Uterus (tissue), 4 donors: ENCODE measurements around the gene TRIM50. TPM values are rescaled to one million over a fixed set of nuclear protein-coding genes. Genes with fewer than 3 reads are reported as not detected.
A peak's percentile ranks its signal among the peaks of the same experiment; 100 is the strongest.
"Not testable (repeated sequence)": the region's sequence is repeated elsewhere in the genome, so short reads cannot be mapped to it uniquely, and the experiment has no call there.

Experiments used
- DNase-seq, 2 donors: peaks; one replicate each; pipeline ENCODE4 v3.0.0-alpha.2; 2019 to 2020
- H3K27ac ChIP-seq, 2 donors: fragments of 200-600 bp; sonication (generic); 1 replicate in 1 of 2; 2 replicates in 1 of 2; pipeline ENCODE4 v1.5.1; 2016 to 2018
- H3K27me3 ChIP-seq, 2 donors: fragments of 200-600 bp; sonication (generic); one replicate each; pipeline ENCODE4 v1.5.1; 2018 to 2019; ENCODE audit warnings: control low read depth in 1 of 2
- H3K36me3 ChIP-seq, 2 donors: fragments of 200-600 bp; sonication (generic); one replicate each; pipeline ENCODE4 v1.5.1; 2019; ENCODE audit warnings: control low read depth in 1 of 2
- H3K4me1 ChIP-seq, 2 donors: fragments of 200-600 bp; sonication (generic); one replicate each; pipeline ENCODE4 v1.5.1; 2018 to 2019; ENCODE audit warnings: control low read depth in 1 of 2
- H3K4me3 ChIP-seq, 2 donors: fragments of 200-600 bp; sonication (generic); 1 replicate in 1 of 2; 2 replicates in 1 of 2; pipeline ENCODE4 v1.5.1; 2018 to 2019; ENCODE audit warnings: mild to moderate bottlenecking in 1 of 2
- H3K9me3 ChIP-seq, 2 donors: fragments of 200-600 bp; sonication (generic); one replicate each; pipeline ENCODE4 v1.5.1; 2019; ENCODE audit warnings: control low read depth in 1 of 2
- CTCF ChIP-seq, 4 experiments: fragments of 200-600 bp in 2 of 4; fragments of 450-650 bp in 2 of 4; sonication (generic) in 2 of 4; IDR thresholded peaks; one replicate each; pipeline ENCODE4 v1.5.1; 2016 to 2019; ENCODE audit warnings: antibody characterized with exemption in 4 of 4, mild to moderate bottlenecking in 2 of 4, moderate library complexity in 1 of 4
- POLR2A ChIP-seq, 2 donors: fragments of 450-650 bp; IDR thresholded peaks; one replicate each; pipeline ENCODE4 v1.6.1; 2016; ENCODE audit warnings: antibody characterized with exemption in 2 of 2, mild to moderate bottlenecking in 1 of 2, moderate library complexity in 1 of 2
- intact Hi-C: fragments of 100-400 bp; cut with DNase I; formaldehyde crosslinking; loops from one replicate; pipeline ENCODE4 v1.15.1; 2023; ENCODE audit warnings: low total_unique reads
- total RNA-seq, 4 donors: library from RNA; depleted of rRNA in 3 of 4; stranded (reverse); fragments of >200 nt in 3 of 4; gene quantifications; one replicate each; pipeline versions ENCODE4 v1.1.0 to v1.2.4, GENCODE V29; 2014 to 2023
- donor health status: DM: yes; HTN: yes; CAD: no.

The TRIM50 gene
- total RNA-seq, 4 donors from 2014 or later: 0.21 TPM; not detected in 3

GRCh38 chr7:73324081-73324845, 3.6 kb downstream of the TRIM50 start:
- peak in 3 of 4 experiments; percentile 30 to 49 (median 43) for TF ChIP-seq CTCF (IDR thresholded peaks at IDR 0.05)
- H3K9me3 ChIP-seq, H3K27ac ChIP-seq, H3K27me3 ChIP-seq, H3K4me3 ChIP-seq, intact Hi-C loops, H3K4me1 ChIP-seq, H3K36me3 ChIP-seq: not testable (repeated sequence)
- peak; percentile 26 to 29 for DNase-seq

GRCh38 chr7:73323434-73324080, 4.3 kb downstream of the TRIM50 start:
- H3K27me3 ChIP-seq, intact Hi-C loops, H3K9me3 ChIP-seq, H3K27ac ChIP-seq, H3K36me3 ChIP-seq, H3K4me1 ChIP-seq, DNase-seq, H3K4me3 ChIP-seq: not testable (repeated sequence)

GRCh38 chr7:73320009-73320408, 7.9 kb downstream of the TRIM50 start:
- H3K4me1 ChIP-seq, intact Hi-C loops, H3K27me3 ChIP-seq, DNase-seq, H3K27ac ChIP-seq, H3K36me3 ChIP-seq, H3K4me3 ChIP-seq, H3K9me3 ChIP-seq: not testable (repeated sequence)

GRCh38 chr7:73319541-73319940, 8.3 kb downstream of the TRIM50 start:
- H3K27me3 ChIP-seq, H3K9me3 ChIP-seq, H3K36me3 ChIP-seq, DNase-seq, intact Hi-C loops, H3K4me1 ChIP-seq, H3K27ac ChIP-seq, H3K4me3 ChIP-seq: not testable (repeated sequence)

- intact Hi-C loops: not testable (repeated sequence)
Observed at GRCh38 chr7:73318656-73319204, 9.2 kb downstream of the TRIM50 start.

GRCh38 chr7:73316521-73316920, 11.4 kb downstream of the TRIM50 start:
- H3K4me1 ChIP-seq: no peaks in the 10 kb centered on the region
- TF ChIP-seq CTCF (IDR thresholded peaks at IDR 0.05): no peak
- no peak for TF ChIP-seq POLR2A (IDR thresholded peaks at IDR 0.05)

More at GRCh38 chr7:73318656-73319204, 9.2 kb downstream of the TRIM50 start:
- H3K27ac ChIP-seq, H3K36me3 ChIP-seq, H3K9me3 ChIP-seq, DNase-seq, H3K4me3 ChIP-seq, H3K4me1 ChIP-seq, H3K27me3 ChIP-seq: not testable (repeated sequence)

GRCh38 chr7:73314271-73314670, 13.6 kb downstream of the TRIM50 start:
- Histone ChIP-seq H3K27ac (no peak overlapping the region), H3K27me3 (no peaks in the 10 kb centered on the region), H3K36me3 (no peaks in the 10 kb centered on the region), H3K4me3 (no peak overlapping the region), H3K9me3 (no peaks in the 10 kb centered on the region), H3K4me1 (no peaks in the 10 kb centered on the region)
- no peak for DNase-seq
- TF ChIP-seq POLR2A (IDR thresholded peaks at IDR 0.05): no peak
- no peak for TF ChIP-seq CTCF (IDR thresholded peaks at IDR 0.05)
- intact Hi-C loops: no loop called here

More at GRCh38 chr7:73316521-73316920, 11.4 kb downstream of the TRIM50 start:
- intact Hi-C loops: no loop called here
- H3K9me3 ChIP-seq: no peaks in the 10 kb centered on the region
- no peak for DNase-seq
- H3K36me3 ChIP-seq: no peaks in the 10 kb centered on the region
- H3K4me3 ChIP-seq: no peak overlapping the region
- no peaks in the 10 kb centered on the region for H3K27me3 ChIP-seq
- H3K27ac ChIP-seq: no peak overlapping the region
